Left ventricle myocardium superior (tissue), 1 donor: ENCODE data around the gene SRGAP3. TPM values are rescaled to one million over a fixed set of nuclear protein-coding genes. Genes with fewer than 3 reads are reported as not detected.
A peak's percentile ranks its signal among the peaks of the same experiment; 100 is the strongest.

ENCODE experiments used
- ATAC-seq: fragments of 200-7000 bp; cut with Tn5 transposase; one replicate; pipeline ENCODE4 v1.9.1; 2020; ENCODE audit warnings: mild to moderate bottlenecking, moderate library complexity
- DNase-seq: peaks from one replicate; pipeline ENCODE4 v3.0.0-alpha.2; 2020
- intact Hi-C: fragments of 100-400 bp; cut with micrococcal nuclease; formaldehyde crosslinking; loops from one replicate; pipeline ENCODE4 v1.11.0; 2022
- total RNA-seq: library from RNA; stranded (reverse); fragmentation: NEBNext Ultra II Directional; extraction: Animal tissue kit (Norgen Biotek cat#: 25700); gene quantifications from one replicate; pipeline ENCODE4 v1.2.1, GENCODE V29; 2021
- donor health status: DM: no; HTN: yes; CAD: no; lungs with severe emphysema.

The SRGAP3 gene
- total RNA-seq, 1 donor from 2014 or later: 6.4 TPM

GRCh38 chr3:8992199-8992598, 257.2 kb downstream of the SRGAP3 start:
- no peak for ATAC-seq
- intact Hi-C loops: no loop called here

DNA sequence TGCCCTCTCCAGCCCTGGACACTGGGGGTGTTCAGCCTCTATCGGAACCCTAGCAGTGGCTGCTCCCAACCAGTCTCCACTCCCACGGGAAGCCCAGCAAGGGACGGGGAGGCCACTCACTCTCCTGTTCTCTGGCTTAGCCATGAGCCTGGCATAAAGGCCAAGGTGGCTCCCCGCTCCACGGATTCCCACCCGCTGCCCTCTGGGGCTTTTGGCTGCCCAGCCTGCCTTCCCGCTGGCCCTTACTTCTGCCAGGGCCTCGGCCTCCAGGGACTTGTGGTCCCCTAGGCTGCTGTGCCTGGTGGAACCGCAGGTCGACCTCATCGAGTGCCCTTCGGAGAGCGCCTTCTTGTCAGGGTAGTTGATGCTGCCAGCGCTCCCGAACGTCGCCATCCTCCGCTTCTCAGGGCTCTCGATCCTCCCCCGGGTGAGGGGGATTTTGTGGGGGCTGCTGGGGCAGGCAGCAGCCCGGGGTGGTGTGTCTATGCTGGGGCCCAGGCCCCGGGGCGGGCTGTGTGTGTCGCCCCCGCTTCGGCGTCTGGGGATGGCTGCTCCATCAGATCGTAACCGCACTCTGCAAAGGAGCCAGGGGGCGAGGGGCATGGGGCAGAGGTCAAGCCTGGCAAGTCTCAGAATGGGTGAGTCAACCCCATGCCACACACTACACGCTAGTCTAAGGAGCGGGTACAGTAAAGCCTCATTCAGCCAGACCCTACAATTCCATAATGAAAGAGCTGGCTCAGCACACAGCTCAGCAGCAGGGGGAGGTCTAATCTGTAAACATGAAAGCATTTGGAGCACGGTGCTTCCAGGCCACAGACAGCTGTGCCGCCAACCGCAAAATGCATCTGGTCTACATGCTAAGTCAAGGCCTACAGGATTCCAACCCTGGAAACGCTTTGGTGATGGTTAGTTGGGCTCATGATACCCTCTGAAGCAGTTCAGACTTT, 258.9 kb downstream of the SRGAP3 start:
- intact Hi-C loops: no loop called here
- DNase-seq (no peak), ATAC-seq (no peak)

More at GRCh38 chr3:8992199-8992598, 257.2 kb downstream of the SRGAP3 start:
- no peak for DNase-seq

- DNase-seq: no peak
- intact Hi-C loops: loop anchor here (5.0 kb wide), 1 partner anchor 78 kb away; no protein-coding TSS in a partner anchor
- ATAC-seq: no peak
Measured at GRCh38 chr3:8988791-8989558, 260.5 kb downstream of the SRGAP3 start.

DNA sequence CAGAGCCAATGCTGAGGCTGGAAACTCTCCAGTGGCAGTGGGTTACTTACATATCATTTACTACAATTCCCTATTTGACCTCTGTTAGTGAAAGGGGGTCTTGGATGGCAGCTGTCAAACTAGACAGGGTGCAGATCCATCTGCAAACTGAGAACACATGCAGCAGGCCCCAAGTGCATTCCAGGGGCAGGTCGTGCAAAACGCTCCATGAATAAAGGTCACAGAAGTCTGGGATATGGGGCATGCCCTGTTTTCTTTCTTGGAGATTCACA, 261.1 kb downstream of the SRGAP3 start:
- DNase-seq (no peak), ATAC-seq (no peak)
- intact Hi-C loops: loop anchor here (5.0 kb wide), 1 partner anchor 79 kb away; no protein-coding TSS in a partner anchor

DNA sequence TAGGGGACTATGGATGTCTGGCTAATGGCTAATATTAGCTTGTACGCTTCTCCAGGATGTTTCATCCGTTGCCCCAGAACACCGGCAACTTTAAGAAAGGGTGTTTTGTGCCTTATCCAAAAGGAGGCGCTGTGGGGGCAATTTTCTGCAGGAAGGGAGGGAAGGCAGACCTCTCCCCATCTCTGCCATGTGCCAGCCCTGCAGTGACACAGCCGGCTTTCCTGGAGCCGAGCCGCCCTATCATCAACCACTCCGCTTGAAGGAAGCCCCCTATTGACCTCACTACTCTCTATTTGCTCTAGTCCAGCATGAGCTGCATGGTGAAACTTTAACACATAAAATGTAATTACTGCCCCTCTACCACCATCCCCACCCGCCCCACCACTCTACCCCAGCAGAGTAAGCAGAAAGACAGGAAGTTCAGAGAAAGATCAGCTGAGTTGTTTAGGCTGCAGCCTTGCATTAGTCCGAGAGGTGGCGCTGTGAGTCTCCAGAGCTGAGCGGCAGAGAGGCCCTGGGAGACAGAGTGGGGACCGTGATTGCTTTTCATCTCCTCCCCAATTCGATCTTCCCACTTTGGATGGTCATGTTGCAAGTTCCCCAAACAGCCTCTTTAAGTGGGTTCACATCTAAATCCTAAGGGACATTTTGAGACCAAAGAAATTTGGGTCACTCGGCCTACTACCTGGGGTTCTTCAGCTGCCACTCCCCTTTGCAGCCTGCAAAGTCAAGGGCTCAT, 261.6 kb downstream of the SRGAP3 start:
- ATAC-seq: peak; percentile 82
- DNase-seq: peak; percentile 72
- intact Hi-C loops: loop anchor here (5.0 kb wide), 1 partner anchor 79 kb away; no protein-coding TSS in a partner anchor

- intact Hi-C loops: loop anchor here (5.0 kb wide), 1 partner anchor 80 kb away; no protein-coding TSS in a partner anchor
- ATAC-seq (no peak), DNase-seq (no peak)
Measured at GRCh38 chr3:8987226-8987625, 262.2 kb downstream of the SRGAP3 start.

DNA sequence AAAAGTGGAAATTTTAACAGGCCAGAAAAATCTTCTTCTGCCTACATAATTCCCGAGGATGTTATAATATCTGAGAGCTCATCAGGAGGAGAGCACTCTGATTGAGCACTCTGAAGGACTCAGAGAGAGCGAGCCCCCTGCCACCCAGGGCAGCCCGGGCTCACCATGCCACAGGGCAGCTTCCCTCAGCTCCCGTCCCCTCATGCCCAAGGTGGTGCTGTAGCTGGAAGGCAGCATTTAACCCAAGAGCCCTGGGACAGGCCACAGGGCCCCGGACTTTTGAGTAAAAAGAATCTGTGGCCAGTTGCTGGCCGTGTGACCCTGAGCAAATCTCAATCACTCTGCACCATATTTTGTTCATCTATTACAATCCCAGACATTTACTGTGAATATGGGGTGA, 262.7 kb downstream of the SRGAP3 start:
- intact Hi-C loops: loop anchor here (5.0 kb wide), 1 partner anchor 81 kb away; no protein-coding TSS in a partner anchor
- ATAC-seq (no peak), DNase-seq (no peak)

DNA sequence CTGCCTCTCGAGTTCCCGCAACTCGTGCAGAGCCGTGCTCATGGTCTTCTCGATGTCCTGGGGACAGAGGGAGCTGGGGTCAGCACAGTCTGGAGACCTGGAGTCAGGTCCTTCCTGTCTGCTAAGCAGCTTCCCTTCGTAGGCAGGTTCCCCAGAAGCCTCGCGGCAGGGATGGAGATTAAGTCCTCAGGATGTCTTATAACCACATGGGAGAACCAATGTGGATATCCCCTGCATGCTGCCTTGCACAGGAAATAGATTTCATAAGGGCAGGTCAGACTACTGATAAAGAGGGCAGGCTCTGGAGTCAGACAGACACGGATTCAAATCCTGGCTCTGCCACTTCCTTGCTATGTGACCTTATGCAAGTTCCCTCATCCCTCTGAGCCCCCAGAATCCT, 263.6 kb downstream of the SRGAP3 start:
- DNase-seq (no peak), ATAC-seq (no peak)
- intact Hi-C loops: loop anchor here (5.0 kb wide), 1 partner anchor 81 kb away; no protein-coding TSS in a partner anchor

GRCh38 chr3:8985411-8985831, 264.0 kb downstream of the SRGAP3 start:
- ATAC-seq (no peak), DNase-seq (no peak)
- intact Hi-C loops: loop anchor here (5.0 kb wide), 1 partner anchor 82 kb away; no protein-coding TSS in a partner anchor

DNA sequence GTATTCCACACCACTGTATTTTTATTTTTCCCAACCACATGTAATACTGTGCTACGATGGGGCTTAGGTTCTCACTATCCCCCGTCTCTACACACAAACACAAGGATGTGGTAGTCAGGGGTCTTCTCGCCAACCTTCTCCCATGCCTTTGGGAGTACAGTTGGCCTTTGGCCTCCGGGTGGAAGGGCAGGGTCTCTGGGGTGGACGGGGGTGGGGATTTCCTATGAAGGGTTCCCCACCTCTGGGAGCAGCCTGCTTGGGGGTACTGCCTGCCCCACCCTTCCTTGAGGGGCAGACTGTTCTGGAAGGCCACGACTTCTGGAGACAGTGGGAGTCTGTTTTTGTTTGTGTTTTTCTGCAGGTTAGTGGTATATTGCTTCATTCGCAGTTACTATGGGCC, 264.9 kb downstream of the SRGAP3 start:
- intact Hi-C loops: no loop called here
- ATAC-seq: no peak
- DNase-seq: no peak

DNA sequence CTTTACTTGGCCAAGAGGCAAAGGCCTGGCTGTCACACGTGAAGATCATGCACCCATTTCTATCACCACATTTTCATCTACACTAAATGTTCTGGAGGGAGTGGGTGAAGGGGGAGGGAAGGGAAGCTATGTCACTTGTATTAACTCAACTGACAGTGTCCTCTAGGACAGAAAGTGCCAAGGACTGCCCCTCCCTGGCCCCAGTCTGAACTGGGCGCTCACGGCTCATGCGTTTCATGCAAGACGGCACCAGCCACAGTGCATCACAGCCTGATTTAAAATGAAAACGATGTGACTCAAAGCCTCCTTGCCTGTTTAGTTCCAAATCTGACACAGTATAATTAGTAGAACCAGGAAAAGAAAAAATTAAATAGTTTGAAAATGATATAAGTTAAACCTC, 265.4 kb downstream of the SRGAP3 start:
- DNase-seq (no peak), ATAC-seq (no peak)
- intact Hi-C loops: no loop called here

DNA sequence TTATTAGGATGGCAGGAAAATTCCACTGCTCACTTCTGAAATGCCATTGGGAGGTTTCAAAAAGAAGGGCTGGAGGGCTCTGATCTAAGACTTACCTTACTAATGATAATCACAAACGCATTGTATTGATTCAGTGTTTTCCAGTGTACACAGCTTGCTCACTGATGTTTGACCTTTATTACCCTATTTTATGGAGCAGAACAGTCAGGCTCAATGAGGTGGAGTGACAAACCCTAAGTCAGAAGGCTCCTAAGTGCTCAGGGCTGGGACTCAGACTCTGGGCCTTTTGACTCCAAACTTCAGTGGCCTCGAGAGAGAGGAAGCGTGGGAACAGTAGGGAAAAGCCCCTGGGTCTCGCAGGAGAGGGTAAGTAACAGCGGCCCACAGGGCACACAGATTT, 265.9 kb downstream of the SRGAP3 start:
- DNase-seq (no peak), ATAC-seq (no peak)
- intact Hi-C loops: no loop called here

DNA sequence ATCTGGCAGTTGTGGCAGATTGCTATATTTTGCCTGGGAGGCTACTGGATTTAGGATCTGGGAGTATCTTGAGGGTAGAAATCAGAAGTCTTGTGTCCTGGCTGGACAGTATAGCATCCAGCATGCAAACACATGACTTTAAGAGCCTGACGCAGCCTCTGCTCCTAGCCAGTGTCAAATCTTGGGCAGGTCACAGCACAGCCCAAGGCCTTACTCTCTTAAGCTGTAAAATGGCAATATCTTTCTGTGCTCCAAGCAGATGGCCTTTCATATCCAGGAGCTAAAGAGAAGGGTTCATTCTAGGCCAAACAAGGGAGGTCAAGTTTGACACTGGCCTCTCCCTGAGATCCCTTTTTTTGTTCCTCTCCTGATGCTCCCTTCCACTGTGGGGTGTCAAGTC, 266.4 kb downstream of the SRGAP3 start:
- DNase-seq (no peak), ATAC-seq (no peak)
- intact Hi-C loops: no loop called here

DNA sequence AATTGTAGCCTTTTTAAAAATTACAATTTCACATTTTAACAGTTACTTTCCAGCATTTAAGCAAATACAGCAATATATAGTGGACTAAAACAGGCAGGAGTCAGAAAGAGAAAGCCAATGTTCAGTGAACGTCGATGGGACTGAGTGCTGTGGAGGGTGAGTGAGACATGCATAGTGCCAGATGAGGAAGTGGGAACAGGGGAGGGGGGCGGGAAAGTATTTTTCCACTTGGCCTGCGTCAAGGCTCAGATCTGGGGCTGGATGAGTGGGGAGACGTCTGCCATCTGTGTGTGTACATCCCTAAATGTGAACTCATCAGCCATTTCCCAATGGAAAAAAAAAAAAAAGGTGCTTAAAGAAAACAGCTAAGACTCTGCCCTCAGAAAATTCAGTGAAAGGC, 266.9 kb downstream of the SRGAP3 start:
- ATAC-seq (peak; percentile 35), DNase-seq (no peak)
- intact Hi-C loops: no loop called here

DNA sequence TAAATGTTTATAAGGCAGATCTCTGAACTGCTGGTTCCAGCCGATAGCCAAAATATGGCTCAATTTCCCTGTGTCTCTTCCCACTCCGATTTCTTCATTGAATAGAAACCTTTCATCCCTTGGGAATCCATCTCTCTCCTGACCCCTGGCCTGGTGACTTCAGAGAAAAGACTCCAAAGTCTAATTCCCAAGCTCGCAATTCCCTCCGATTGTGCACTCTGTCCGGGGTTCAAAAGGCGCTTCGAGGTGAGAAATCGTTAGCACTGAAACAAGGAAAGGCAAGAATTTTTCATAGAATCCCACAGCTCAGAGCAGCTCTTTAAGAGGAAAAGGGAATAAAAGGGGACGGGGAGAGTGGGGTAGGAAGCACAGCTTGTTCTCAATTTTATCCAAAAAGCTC, 267.7 kb downstream of the SRGAP3 start:
- DNase-seq: no peak
- intact Hi-C loops: no loop called here
- ATAC-seq: no peak

GRCh38 chr3:8981296-8981695, 268.1 kb downstream of the SRGAP3 start:
- intact Hi-C loops: no loop called here
- DNase-seq (no peak), ATAC-seq (no peak)

GRCh38 chr3:8980756-8981257, 268.6 kb downstream of the SRGAP3 start:
- ATAC-seq (no peak), DNase-seq (no peak)
- intact Hi-C loops: no loop called here

GRCh38 chr3:8979262-8979661, 270.2 kb downstream of the SRGAP3 start:
- ATAC-seq (no peak), DNase-seq (no peak)
- intact Hi-C loops: no loop called here

GRCh38 chr3:8978551-8978950, 270.9 kb downstream of the SRGAP3 start:
- intact Hi-C loops: no loop called here
- ATAC-seq (no peak), DNase-seq (no peak)
